Body of pancreas (tissue), 4 donors: ENCODE measurements around the gene INTS11.

ENCODE experiments used
- CTCF ChIP-seq, 7 experiments: fragments of 450-650 bp in 4 of 7; fragments of 200-600 bp in 3 of 7; sonication (generic) in 3 of 7; IDR thresholded peaks; one replicate each; pipeline ENCODE4 v1.5.1; 2016 to 2019; ENCODE audit warnings: antibody characterized with exemption in 7 of 7
- POLR2A ChIP-seq, 3 donors: fragments of 450-650 bp; IDR thresholded peaks; one replicate each; pipeline ENCODE4 v1.6.1; 2016; ENCODE audit warnings: antibody characterized with exemption in 3 of 3, mild to moderate bottlenecking in 2 of 3

GRCh38 chr1:1336931-1337792, 12.7 kb upstream of the INTS11 start:
- TF ChIP-seq CTCF (IDR thresholded peaks at IDR 0.05) (no peak), POLR2A (IDR thresholded peaks at IDR 0.05) (no peak)
